ENCODE results near the gene BEND6. TPM values are rescaled to one million over a fixed set of nuclear protein-coding genes. Genes with fewer than 3 reads are reported as not detected.

The BEND6 gene
- total and polyA plus RNA-seq, 7 donors = 0.14 to 1.1 (median 0.30) TPM

DNA sequence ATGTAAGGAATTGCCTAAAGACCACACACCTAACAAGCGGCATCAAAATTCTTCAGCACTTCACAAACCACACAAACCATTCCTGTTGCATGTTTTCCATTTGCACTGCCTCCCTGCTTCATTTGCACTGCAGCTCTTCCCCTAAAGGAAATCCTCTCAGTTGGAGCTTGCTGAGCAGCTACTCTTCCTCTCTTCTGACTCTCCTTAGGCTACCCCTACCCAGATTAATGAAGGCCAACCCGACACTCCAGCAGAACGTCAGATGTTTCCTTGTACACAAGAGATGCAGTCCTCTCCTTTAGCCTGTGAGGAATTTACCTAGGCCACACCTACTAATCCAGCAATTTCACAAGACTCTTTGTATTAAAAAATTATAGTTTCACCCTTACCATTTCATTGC lies 8.1 kb downstream of the BEND6 start:
- DNase-seq = no peak
- H3K4me3 ChIP-seq = no peak overlapping the region
- no peaks in the 10 kb centered on the region for H3K9me3 ChIP-seq
- no peak overlapping the region for H3K27ac ChIP-seq
- intact Hi-C loops (cut with DNase I) = no loop called here
- no peaks in the 10 kb centered on the region for H3K36me3 ChIP-seq (ENCODE audit: insufficient read depth in 1 of 2, low read depth in 1 of 2)
- no peak for ATAC-seq
- no peaks in the 10 kb centered on the region for H3K4me1 ChIP-seq
- 75 to 78% (median 77%) methylated on average over 3 of the region's 3 CpGs for WGBS, 3 donors
- no peaks in the 10 kb centered on the region for H3K27me3 ChIP-seq (ENCODE audit: insufficient read depth in 3 of 3, low read length in 2 of 3)
- TF ChIP-seq, protein P1, sequence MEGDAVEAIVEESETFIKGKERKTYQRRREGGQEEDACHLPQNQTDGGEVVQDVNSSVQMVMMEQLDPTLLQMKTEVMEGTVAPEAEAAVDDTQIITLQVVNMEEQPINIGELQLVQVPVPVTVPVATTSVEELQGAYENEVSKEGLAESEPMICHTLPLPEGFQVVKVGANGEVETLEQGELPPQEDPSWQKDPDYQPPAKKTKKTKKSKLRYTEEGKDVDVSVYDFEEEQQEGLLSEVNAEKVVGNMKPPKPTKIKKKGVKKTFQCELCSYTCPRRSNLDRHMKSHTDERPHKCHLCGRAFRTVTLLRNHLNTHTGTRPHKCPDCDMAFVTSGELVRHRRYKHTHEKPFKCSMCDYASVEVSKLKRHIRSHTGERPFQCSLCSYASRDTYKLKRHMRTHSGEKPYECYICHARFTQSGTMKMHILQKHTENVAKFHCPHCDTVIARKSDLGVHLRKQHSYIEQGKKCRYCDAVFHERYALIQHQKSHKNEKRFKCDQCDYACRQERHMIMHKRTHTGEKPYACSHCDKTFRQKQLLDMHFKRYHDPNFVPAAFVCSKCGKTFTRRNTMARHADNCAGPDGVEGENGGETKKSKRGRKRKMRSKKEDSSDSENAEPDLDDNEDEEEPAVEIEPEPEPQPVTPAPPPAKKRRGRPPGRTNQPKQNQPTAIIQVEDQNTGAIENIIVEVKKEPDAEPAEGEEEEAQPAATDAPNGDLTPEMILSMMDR (IDR thresholded peaks at IDR 0.05) = no peak

DNA sequence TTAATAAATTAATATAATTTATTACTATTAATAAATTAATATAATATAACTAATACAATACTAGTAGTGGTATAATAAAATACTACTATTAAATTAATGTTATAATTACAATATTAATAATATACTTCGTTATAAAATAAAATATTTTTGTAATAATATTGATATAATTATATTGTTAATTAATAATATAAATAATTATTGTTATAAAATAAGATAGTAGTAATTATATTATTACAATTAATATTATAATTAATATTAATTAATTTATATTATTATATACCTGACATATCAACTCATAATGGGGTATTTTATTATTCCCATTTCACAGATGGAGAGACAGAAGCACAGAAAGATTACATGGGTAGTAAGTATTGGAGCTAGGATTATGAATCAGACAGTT lies 8.9 kb downstream of the BEND6 start:
- ATAC-seq (no peak), DNase-seq (no peak)
- H3K9me3 ChIP-seq = no peaks in the 10 kb centered on the region
- WGBS, 3 donors = 75 to 89% (median 83%) methylated on average over 1 of the region's 1 CpG
- H3K36me3 ChIP-seq (ENCODE audit: insufficient read depth in 1 of 2, low read depth in 1 of 2) = no peaks in the 10 kb centered on the region
- TF ChIP-seq, protein P1 (IDR thresholded peaks at IDR 0.05) = no peak
- H3K4me3 ChIP-seq = no peak overlapping the region
- H3K27me3 ChIP-seq (ENCODE audit: insufficient read depth in 3 of 3, low read length in 2 of 3) = no peaks in the 10 kb centered on the region
- H3K4me1 ChIP-seq = no peaks in the 10 kb centered on the region
- no peak overlapping the region for H3K27ac ChIP-seq
- intact Hi-C loops (cut with DNase I) = no loop called here

DNA sequence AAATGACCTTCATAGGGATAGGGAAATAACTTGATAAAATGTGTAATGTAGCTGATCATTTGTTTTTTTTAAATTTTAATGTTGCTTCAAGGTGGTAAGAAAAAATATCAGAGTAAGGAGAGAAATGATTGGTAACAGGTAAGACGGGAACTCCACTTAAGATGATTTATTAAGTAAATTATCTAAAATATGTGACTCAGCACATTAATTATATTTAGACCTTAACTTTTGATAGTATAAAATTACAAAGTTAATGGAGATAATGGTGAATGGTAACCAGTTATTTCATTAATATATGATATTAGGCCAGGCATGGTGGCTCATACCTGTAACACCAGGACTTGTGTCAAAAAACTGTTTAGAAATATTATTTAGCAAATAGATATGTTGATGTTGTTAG lies 10.2 kb downstream of the BEND6 start:
- DNase-seq (no peak), ATAC-seq (no peak)
- Histone ChIP-seq H3K4me1 (no peaks in the 10 kb centered on the region), H3K27me3 (ENCODE audit: insufficient read depth in 3 of 3, low read length in 2 of 3) (no peaks in the 10 kb centered on the region), H3K4me3 (no peak overlapping the region), H3K36me3 (ENCODE audit: insufficient read depth in 1 of 2, low read depth in 1 of 2) (no peaks in the 10 kb centered on the region), H3K27ac (no peak overlapping the region), H3K9me3 (no peaks in the 10 kb centered on the region)
- 89 to 96% (median 89%) methylated on average over 1 of the region's 1 CpG for whole genome bisulfite sequencing, 3 donors
- intact Hi-C loops (cut with DNase I) = no loop called here
- TF ChIP-seq, protein P1 (IDR thresholded peaks at IDR 0.05) = no peak

DNA sequence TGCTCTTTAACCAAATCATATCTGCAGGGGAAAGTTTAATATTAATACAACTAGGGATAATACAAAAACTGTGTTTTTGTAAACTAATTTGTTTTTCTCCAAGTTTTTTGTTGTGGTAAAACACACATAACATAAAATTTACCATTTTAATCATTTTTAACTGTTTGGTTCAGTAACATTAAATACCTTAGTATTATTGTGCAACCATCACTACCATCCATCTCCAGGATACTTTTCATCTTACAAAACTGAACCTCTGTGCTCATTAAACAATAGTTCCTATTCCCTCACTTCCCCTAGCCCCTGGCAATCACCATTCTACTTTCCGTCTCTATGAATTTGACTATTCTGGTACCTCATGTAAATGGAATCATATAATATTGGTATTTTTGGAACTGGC lies 15.9 kb downstream of the BEND6 start:
- no peaks in the 10 kb centered on the region for H3K9me3 ChIP-seq
- H3K4me1 ChIP-seq = no peaks in the 10 kb centered on the region
- no peak overlapping the region for H3K27ac ChIP-seq
- TF ChIP-seq, protein P1 (IDR thresholded peaks at IDR 0.05) = no peak
- intact Hi-C loops (cut with DNase I) = no loop called here
- no peaks in the 10 kb centered on the region for H3K27me3 ChIP-seq (ENCODE audit: insufficient read depth in 3 of 3, low read length in 2 of 3)
- ATAC-seq (no peak), DNase-seq (no peak)
- no peak overlapping the region for H3K4me3 ChIP-seq
- no peaks in the 10 kb centered on the region for H3K36me3 ChIP-seq (ENCODE audit: insufficient read depth in 1 of 2, low read depth in 1 of 2)
- 80 to 95% (median 86%) methylated on average over 1 of the region's 1 CpG for WGBS, 3 donors

DNA sequence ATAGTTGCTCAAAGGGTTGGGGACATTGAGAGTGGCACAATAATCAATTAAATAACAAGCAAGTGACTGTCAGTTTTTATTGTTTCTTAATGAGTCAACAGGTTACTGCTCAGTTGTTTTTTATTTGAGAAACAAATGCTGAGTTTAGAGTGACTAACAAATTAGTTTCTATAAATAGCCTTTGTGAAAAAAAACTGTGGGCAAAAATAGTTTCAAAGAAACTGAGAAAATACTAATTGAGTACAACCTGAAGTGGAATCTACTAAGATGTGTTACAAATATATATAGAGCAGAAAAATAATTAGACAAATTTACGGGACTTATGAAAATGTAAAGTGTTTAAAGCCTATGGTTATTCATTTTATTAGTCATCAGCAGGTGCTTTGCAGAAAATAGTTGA lies 22.3 kb downstream of the BEND6 start:
- H3K27ac ChIP-seq = no peak overlapping the region
- ATAC-seq (no peak), DNase-seq (no peak)
- 96 to 98% (median 98%) methylated on average over 1 of the region's 1 CpG for WGBS, 3 donors
- no peaks in the 10 kb centered on the region for H3K4me1 ChIP-seq
- H3K27me3 ChIP-seq (ENCODE audit: insufficient read depth in 3 of 3, low read length in 2 of 3) = no peaks in the 10 kb centered on the region
- no peak overlapping the region for H3K4me3 ChIP-seq
- no peaks in the 10 kb centered on the region for H3K36me3 ChIP-seq (ENCODE audit: insufficient read depth in 1 of 2, low read depth in 1 of 2)
- peaks cover 18% of the 10 kb centered on the region for H3K9me3 ChIP-seq
- TF ChIP-seq, protein P1 (IDR thresholded peaks at IDR 0.05) = no peak
- intact Hi-C loops (cut with DNase I) = no loop called here

All from psoas muscle (tissue), 8 donors.